CD4-positive, alpha-beta T cell treated with Interleukin-10 for 1 hour (primary cell): Measurements from ENCODE around the gene RLN2.

Experiments
- DNase-seq: peaks from one replicate; pipeline ENCODE4 v3.0.0-alpha.2; 2020

Gene RLN2

DNA sequence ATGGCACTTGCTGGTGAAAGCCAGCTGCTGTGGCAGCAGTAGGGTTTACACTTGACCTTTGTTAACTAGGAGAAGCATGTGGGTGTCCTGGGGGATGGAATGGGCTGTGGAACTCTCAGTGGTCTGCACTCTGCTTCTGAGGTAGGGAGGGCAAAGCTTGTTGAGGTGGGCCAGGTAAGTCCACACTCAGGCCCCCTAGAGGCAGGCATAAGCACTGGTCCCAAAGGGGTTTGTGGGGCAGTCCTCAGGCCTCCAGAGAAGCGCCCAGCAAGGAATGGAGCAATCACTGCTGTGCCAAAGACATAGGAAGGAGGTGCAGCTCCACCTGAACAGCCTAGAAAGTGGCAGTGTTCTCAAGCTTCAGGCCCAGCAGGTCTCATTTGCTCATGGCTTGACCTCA lies 38.6 kb downstream of the RLN2 start:
- DNase-seq: no peak

DNA sequence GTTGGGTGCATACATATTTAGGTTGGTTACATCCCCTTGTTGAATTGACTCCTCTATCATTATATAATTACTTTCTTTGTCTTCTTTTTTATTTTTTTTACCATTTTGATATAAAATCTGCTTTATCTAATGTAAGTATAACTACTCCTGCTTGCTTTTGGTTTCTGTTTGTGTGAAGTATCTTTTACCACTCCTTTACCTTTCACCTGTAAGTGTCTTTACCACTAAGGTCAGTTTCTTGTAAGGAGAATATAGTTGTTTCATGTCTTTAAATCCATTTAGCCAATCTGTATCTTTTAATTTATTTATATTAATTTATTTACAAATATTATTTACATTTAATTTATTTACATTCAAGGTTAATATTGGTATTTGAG lies 40.3 kb downstream of the RLN2 start:
- DNase-seq: no peak

DNA sequence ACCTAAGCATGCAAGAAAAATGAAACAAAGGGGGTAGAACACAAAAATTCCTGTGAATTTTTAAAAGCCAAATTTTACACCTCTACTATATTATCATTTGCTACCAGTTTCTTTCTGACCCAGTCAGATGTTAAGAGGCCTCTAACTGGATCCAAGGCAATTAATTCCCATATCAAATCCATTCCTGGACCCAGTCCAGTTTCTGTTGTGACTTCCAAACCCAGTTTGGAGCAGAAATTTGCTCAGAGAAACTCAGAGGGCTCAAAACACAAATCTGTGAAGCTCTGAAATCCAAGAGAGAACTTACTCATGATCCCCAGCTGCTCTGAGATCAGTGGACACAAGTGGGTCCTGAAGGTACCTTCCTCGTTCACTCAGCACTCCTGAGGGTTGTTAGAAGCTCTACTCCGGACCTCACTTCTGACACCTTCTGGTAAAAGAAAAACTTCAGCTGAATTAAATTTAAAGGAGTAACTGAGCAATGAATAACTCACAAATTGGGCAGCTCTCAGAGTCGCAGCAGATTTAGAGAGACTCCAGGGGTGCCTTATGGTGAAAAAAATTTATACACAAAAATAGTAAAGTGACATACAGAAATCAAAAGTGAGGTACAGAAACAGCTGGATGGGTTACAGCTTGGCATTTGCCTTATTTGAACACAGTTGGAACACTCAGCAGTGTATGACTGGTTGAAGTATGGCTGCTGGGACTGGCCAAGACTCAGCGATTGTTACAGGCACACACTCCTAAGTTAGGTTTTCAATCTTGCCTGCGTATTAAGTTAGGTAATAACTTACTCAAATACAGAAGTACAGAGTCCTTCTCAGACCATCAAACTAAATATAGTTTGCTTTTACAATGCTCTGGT lies 40.9 kb downstream of the RLN2 start:
- peak; percentile 5 for DNase-seq
